HEK293 (cell line): Measurements from ENCODE around the gene SMIM7.

Experiments
- ZBTB20 ChIP-seq: fragments of 450-650 bp; formaldehyde crosslinking; IDR thresholded peaks from 2 replicates; pipeline ENCODE4 v1.5.1; 2016; ENCODE audit warnings: missing biosample characterization, missing genetic modification characterization
- ZNF585B ChIP-seq: fragments of 450-650 bp; formaldehyde crosslinking; IDR thresholded peaks from 2 replicates; pipeline ENCODE4 v1.5.1; 2016; ENCODE audit warnings: missing biosample characterization, missing genetic modification characterization
- ZNF624 ChIP-seq: fragments of 450-650 bp; formaldehyde crosslinking; IDR thresholded peaks from 2 replicates; pipeline ENCODE4 v1.5.1; 2017; ENCODE audit warnings: missing biosample characterization, missing genetic modification characterization
- ZNF660 ChIP-seq: fragments of 450-650 bp; IDR thresholded peaks from 2 replicates; pipeline ENCODE4 v1.5.1; 2018; ENCODE audit warnings: missing biosample characterization, mild to moderate bottlenecking, missing genetic modification characterization
- TF ChIP-seq, protein P1 (sequence below): fragments of 450-650 bp; formaldehyde crosslinking; IDR thresholded peaks from 2 replicates; pipeline ENCODE4 v1.5.1; 2016; ENCODE audit warnings: missing biosample characterization, missing genetic modification characterization

GRCh38 chr19:16620584-16620983 is 39.4 kb downstream of the SMIM7 start:
- no peak for TF ChIP-seq ZNF624 (tag by site-specific recombination)
- TF ChIP-seq, protein P1, sequence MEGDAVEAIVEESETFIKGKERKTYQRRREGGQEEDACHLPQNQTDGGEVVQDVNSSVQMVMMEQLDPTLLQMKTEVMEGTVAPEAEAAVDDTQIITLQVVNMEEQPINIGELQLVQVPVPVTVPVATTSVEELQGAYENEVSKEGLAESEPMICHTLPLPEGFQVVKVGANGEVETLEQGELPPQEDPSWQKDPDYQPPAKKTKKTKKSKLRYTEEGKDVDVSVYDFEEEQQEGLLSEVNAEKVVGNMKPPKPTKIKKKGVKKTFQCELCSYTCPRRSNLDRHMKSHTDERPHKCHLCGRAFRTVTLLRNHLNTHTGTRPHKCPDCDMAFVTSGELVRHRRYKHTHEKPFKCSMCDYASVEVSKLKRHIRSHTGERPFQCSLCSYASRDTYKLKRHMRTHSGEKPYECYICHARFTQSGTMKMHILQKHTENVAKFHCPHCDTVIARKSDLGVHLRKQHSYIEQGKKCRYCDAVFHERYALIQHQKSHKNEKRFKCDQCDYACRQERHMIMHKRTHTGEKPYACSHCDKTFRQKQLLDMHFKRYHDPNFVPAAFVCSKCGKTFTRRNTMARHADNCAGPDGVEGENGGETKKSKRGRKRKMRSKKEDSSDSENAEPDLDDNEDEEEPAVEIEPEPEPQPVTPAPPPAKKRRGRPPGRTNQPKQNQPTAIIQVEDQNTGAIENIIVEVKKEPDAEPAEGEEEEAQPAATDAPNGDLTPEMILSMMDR (tag by site-specific recombination): no peak
- TF ChIP-seq ZNF585B (tag by site-specific recombination): no peak
- TF ChIP-seq ZNF660 (tag by site-specific recombination): no peak
- no peak for TF ChIP-seq ZBTB20 (tag by site-specific recombination)
